Measurements from ENCODE around the gene IGFL1.
"Not testable (repeated sequence)": the region's sequence is repeated elsewhere in the genome, so short reads cannot be mapped to it uniquely, and the experiment has no call there.

GRCh38 chr19:46212592-46212991 lies 16.9 kb upstream of the IGFL1 start:
- TF ChIP-seq, protein P1, sequence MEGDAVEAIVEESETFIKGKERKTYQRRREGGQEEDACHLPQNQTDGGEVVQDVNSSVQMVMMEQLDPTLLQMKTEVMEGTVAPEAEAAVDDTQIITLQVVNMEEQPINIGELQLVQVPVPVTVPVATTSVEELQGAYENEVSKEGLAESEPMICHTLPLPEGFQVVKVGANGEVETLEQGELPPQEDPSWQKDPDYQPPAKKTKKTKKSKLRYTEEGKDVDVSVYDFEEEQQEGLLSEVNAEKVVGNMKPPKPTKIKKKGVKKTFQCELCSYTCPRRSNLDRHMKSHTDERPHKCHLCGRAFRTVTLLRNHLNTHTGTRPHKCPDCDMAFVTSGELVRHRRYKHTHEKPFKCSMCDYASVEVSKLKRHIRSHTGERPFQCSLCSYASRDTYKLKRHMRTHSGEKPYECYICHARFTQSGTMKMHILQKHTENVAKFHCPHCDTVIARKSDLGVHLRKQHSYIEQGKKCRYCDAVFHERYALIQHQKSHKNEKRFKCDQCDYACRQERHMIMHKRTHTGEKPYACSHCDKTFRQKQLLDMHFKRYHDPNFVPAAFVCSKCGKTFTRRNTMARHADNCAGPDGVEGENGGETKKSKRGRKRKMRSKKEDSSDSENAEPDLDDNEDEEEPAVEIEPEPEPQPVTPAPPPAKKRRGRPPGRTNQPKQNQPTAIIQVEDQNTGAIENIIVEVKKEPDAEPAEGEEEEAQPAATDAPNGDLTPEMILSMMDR (IDR thresholded peaks at IDR 0.05): not testable (repeated sequence)
- not testable (repeated sequence) for TF ChIP-seq POLR2A, POLR2AphosphoS5 (IDR thresholded peaks at IDR 0.05)
